ENCODE results near the gene XPC. TPM values are rescaled to one million over a fixed set of nuclear protein-coding genes. Genes with fewer than 3 reads are reported as not detected.
"Not testable (repeated sequence)": the region's sequence is repeated elsewhere in the genome, so short reads cannot be mapped to it uniquely, and the experiment has no call there.

XPC gene
- polyA plus RNA-seq, 1 donor: 18.6 TPM

GRCh38 chr3:14118400-14119381 is 59.7 kb downstream of the XPC start:
- no peak for DNase-seq

- no peak for DNase-seq
Measured at GRCh38 chr3:14117468-14118399, 60.7 kb downstream of the XPC start.

DNA sequence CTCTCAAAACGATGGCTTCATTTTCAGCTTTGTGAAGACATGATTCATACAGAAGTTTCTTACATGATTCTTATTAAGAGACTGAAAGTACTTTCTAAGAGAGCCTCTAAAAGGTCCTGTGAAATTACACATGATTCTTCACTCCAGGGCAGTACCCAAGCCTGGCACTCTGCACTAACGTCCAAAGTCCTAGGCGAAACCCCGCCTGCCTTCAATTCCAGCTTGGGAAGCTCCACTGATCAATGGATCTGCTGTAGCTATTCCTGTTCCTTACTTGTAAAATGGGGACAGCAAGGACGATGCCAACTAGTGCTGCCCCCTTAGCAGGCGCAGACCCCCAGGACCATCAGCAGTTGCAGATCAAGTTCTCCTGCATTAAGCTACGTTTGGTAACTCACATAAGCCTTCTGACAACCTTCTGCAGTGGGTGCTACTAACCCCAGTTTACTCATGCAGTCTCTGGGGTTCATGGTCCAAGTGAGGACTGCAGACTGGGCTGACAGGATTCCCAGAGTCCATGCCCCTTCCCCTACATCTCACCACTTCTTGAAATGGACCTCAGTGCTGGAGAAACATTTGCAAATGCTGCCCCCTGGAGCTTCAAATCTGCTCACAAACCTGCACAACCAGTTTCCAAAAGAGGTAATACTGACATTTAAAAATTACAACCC is 64.3 kb downstream of the XPC start:
- no peak for DNase-seq

GRCh38 chr3:14110699-14111098 is 67.7 kb downstream of the XPC start:
- no peak for DNase-seq

DNA sequence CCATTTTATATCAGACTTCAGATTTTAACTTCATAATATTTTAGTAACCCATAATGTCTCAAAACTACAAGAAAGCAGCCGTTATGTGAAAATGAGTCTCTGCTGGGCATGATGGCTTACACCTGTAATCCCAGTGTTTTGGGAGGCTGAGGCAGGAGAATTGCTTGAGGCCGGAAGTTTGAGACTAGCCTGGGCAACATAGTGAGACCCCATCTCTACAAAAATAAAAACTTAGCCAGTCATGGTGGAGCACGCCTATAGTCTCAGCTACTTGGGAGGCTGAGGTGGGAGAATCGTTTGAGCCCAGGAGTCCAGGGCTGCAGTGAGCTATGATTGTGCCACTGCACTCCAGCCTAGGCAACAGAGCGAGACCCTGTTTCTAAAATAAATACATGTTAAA is 68.6 kb downstream of the XPC start:
- DNase-seq: not testable (repeated sequence)

DNA sequence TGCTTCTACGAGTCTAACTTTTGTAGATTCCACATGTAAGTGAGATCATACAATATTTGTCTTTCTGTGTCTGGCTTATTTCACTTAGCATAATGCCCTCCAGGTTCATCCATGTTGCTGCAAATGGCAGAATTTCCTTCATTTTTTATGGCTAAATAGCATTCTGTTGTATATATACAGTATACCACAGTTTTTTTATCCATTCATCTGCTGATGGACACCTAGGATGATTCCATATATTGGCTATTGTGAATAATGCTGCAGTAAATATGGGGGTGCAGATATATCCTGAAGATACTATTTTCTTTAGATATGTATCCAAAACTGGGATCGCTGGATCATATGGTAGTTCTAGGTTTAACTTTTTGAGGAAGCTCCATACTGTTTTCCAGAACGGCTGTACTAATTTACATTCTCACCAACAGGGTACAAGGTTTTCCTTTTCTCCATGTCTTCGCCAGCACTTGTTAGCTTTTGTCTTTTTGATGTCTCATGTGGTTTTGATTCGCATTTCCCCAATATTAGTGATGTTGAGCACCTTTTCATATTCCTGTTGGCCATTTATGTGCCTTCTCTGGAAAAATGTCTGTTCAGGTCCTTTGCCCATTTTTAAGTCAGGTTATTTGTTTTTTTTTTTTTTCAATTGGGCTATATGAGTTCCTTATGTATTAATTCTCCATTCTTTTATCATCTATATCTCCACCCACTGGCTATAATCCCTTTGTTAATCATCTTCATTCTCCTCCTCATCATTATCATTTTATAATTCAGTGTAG is 80.6 kb downstream of the XPC start:
- DNase-seq: no peak

GRCh38 chr3:14096742-14097141 is 81.7 kb downstream of the XPC start:
- no peak for DNase-seq

Other genes with a start within 250 kb of the XPC start
- 14.4 TPM for gene CHCHD4, start 53.7 kb downstream of the XPC start, polyA plus RNA-seq (ENCODE audit: insufficient read length)
- gene TMEM43, start 53.5 kb downstream of the XPC start, polyA plus RNA-seq (ENCODE audit: insufficient read length): 45.6 TPM
- gene LSM3, start 216 bp upstream of the XPC start, polyA plus RNA-seq (ENCODE audit: insufficient read length): 10.5 TPM
- 3.6 TPM for gene SLC6A6, start 224.0 kb upstream of the XPC start, polyA plus RNA-seq (ENCODE audit: insufficient read length)

Data from hindlimb muscle (tissue), 1 donor.